Mesendoderm (in vitro differentiated cells): ENCODE measurements around the gene ATP8B4.

Source experiments
- DNase-seq: peaks from one replicate; pipeline ENCODE4 v3.0.0; 2013
- H2AK5ac ChIP-seq: 2 replicates; pipeline ENCODE4 v1.6.1; 2013; ENCODE audit warnings: low read length, inconsistent platforms
- H2BK120ac ChIP-seq: 2 replicates; pipeline ENCODE4 v1.6.1; 2013; ENCODE audit warnings: low read depth, mild to moderate bottlenecking, low read length, moderate library complexity, mixed read lengths
- H2BK15ac ChIP-seq: replicated peaks from 2 replicates; pipeline ENCODE4 v1.6.1; 2013; ENCODE audit warnings: low read depth, mild to moderate bottlenecking, moderate library complexity
- H2BK5ac ChIP-seq: 2 replicates; pipeline ENCODE4 v1.6.1; 2013; ENCODE audit warnings: low read length, inconsistent platforms
- H3K18ac ChIP-seq: 2 replicates; pipeline ENCODE4 v1.6.1; 2013; ENCODE audit warnings: mild to moderate bottlenecking, low read length, mixed read lengths
- H3K23ac ChIP-seq: one replicate; pipeline ENCODE4 v1.6.1; 2013; ENCODE audit warnings: low read length
- H3K27ac ChIP-seq: 2 replicates; pipeline ENCODE4 v1.5.1; 2013; ENCODE audit warnings: low read depth, mild to moderate bottlenecking, inconsistent platforms, low read length, moderate library complexity
- H3K27me3 ChIP-seq: 2 replicates; pipeline ENCODE4 v1.6.1; 2013; ENCODE audit warnings: low read length, control low read depth, mild to moderate bottlenecking, inconsistent platforms; ENCODE audit not compliant: insufficient read depth, poor library complexity
- H3K36me3 ChIP-seq: 2 replicates; pipeline ENCODE4 v1.6.1; 2013; ENCODE audit warnings: low read length, inconsistent platforms; ENCODE audit not compliant: control insufficient read depth, insufficient read depth
- H3K4ac ChIP-seq: one replicate; pipeline ENCODE4 v1.6.1; 2013; ENCODE audit warnings: low read depth, mild to moderate bottlenecking, low read length, moderate library complexity
- H3K4me1 ChIP-seq: 2 replicates; pipeline ENCODE4 v1.6.1; 2013; ENCODE audit warnings: low read depth, low read length, inconsistent platforms; ENCODE audit not compliant: control insufficient read depth
- H3K4me2 ChIP-seq: 2 replicates; pipeline ENCODE4 v1.6.1; 2013; ENCODE audit warnings: low read length
- H3K4me3 ChIP-seq: 2 replicates; pipeline ENCODE4 v1.5.1; 2013; ENCODE audit warnings: mild to moderate bottlenecking, low read length
- H3K56ac ChIP-seq: one replicate; pipeline ENCODE4 v1.6.1; 2013; ENCODE audit warnings: low read length
- H3K79me1 ChIP-seq: 2 replicates; pipeline ENCODE4 v1.6.1; 2013; ENCODE audit warnings: low read length, inconsistent platforms
- H3K79me2 ChIP-seq: 2 replicates; pipeline ENCODE4 v1.6.1; 2013; ENCODE audit warnings: mild to moderate bottlenecking, low read length; ENCODE audit not compliant: control insufficient read depth, insufficient read depth
- H3K9ac ChIP-seq: 2 replicates; pipeline ENCODE4 v1.6.1; 2013; ENCODE audit warnings: low read length, inconsistent platforms
- H4K5ac ChIP-seq: one replicate; pipeline ENCODE4 v1.6.1; 2013; ENCODE audit warnings: low read length
- H4K8ac ChIP-seq: one replicate; pipeline ENCODE4 v1.6.1; 2013; ENCODE audit warnings: low read depth, mild to moderate bottlenecking, control low read depth, low read length, moderate library complexity
- WGBS: extraction: QIAGEN DNeasy Blood & Tissue Kit; methylation state at CpG from one replicate; pipeline ENCODE4 v1.1.7; 2013; ENCODE audit warnings: low lambda C conversion rate, missing lambda C conversion rate; ENCODE audit not compliant: insufficient coverage; ENCODE audit errors: extremely low coverage; 5-methylcytosine and 5-hydroxymethylcytosine counted together

ATP8B4 gene

DNA sequence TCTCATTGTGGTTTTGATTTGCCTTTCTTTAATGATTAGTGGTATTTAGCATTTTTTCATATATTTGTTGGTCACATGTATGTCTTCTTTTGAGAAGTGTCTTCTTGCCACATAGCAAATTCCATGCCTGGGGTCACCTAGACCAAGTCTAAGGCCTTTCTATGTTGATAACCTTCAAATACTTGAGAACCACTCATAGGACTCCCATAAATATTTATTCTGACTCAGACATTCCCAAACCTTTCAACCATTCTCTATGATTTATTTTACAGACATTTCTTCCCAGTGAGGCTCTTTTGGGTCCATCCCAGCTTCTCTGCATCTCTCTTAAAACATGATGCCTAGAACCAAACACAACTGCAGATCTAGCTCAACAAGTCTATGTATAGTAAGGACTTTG, 69.2 kb downstream of the ATP8B4 start:
- Histone ChIP-seq H3K18ac (no peak overlapping the region), H2AK5ac (no peak overlapping the region), H3K36me3 (no peaks in the 10 kb centered on the region), H3K4ac (no peak overlapping the region), H3K9ac (no peak overlapping the region), H3K4me3 (no peak overlapping the region), H4K5ac (no peak overlapping the region), H3K27me3 (no peaks in the 10 kb centered on the region), H3K79me2 (no peaks in the 10 kb centered on the region), H3K4me1 (no peaks in the 10 kb centered on the region), H3K27ac (no peak overlapping the region), H2BK5ac (no peak overlapping the region), H4K8ac (no peak overlapping the region), H3K56ac (no peak overlapping the region), H3K4me2 (no peak overlapping the region), H3K79me1 (no peaks in the 10 kb centered on the region), H2BK120ac (no peak overlapping the region), H3K23ac (no peak overlapping the region), H2BK15ac (no peak overlapping the region)
- no peak for DNase-seq

DNA sequence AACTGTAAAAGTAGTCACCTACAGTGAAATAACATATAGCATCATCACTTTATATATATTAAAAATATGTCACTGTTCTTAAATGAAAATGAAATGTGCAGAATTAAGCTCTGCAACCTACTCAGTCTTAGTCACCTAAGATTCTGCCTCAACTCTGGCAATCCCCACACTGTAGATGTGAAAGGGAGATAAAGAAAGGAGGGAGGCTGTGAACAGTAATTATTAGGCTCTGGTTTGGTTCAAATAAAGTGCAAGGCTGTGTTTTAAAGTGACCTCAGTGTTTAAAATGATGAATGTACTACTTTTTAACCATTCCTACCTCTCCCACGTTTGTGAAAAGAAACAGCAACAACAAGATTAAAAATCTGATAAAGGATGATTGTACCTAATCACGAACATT, 72.2 kb downstream of the ATP8B4 start:
- no peak overlapping the region for H2AK5ac ChIP-seq

GRCh38 chr15:50046159-50046558, 72.9 kb downstream of the ATP8B4 start:
- H2BK5ac ChIP-seq = no peak overlapping the region
- no peak overlapping the region for H4K5ac ChIP-seq
- no peak overlapping the region for H3K27ac ChIP-seq
- H3K4me1 ChIP-seq = no peaks in the 10 kb centered on the region
- H2BK120ac ChIP-seq = no peak overlapping the region
- H4K8ac ChIP-seq = no peak overlapping the region
- H3K36me3 ChIP-seq = no peaks in the 10 kb centered on the region
- H2AK5ac ChIP-seq = no peak overlapping the region
- H3K9ac ChIP-seq = no peak overlapping the region
- no peak overlapping the region for H3K4me2 ChIP-seq
- H3K79me1 ChIP-seq = no peaks in the 10 kb centered on the region
- H3K4ac ChIP-seq = no peak overlapping the region
- no peak overlapping the region for H3K56ac ChIP-seq
- no CpG with 5 or more reads among the region's 1 CpG for WGBS
- H3K27me3 ChIP-seq = no peaks in the 10 kb centered on the region
- no peak overlapping the region for H3K23ac ChIP-seq
- DNase-seq = no peak
- no peak overlapping the region for H2BK15ac ChIP-seq
- H3K79me2 ChIP-seq = no peaks in the 10 kb centered on the region
- no peak overlapping the region for H3K18ac ChIP-seq
- H3K4me3 ChIP-seq = no peak overlapping the region

More for the DNA sequence above, 72.2 kb downstream of the ATP8B4 start:
- H2BK5ac ChIP-seq = no peak overlapping the region
- no peak overlapping the region for H4K8ac ChIP-seq
- H3K79me2 ChIP-seq = no peaks in the 10 kb centered on the region
- no peak overlapping the region for H3K9ac ChIP-seq
- no peaks in the 10 kb centered on the region for H3K27me3 ChIP-seq
- H3K4me2 ChIP-seq = no peak overlapping the region
- H2BK15ac ChIP-seq = no peak overlapping the region
- H3K4me1 ChIP-seq = no peaks in the 10 kb centered on the region
- H3K36me3 ChIP-seq = no peaks in the 10 kb centered on the region
- no peak for DNase-seq
- no peak overlapping the region for H3K4me3 ChIP-seq
- no peak overlapping the region for H3K27ac ChIP-seq
- no peak overlapping the region for H3K23ac ChIP-seq
- H3K56ac ChIP-seq = no peak overlapping the region
- no peak overlapping the region for H3K18ac ChIP-seq
- H2BK120ac ChIP-seq = no peak overlapping the region
- H3K79me1 ChIP-seq = no peaks in the 10 kb centered on the region
- no CpG with 5 or more reads among the region's 2 CpGs for WGBS
- H4K5ac ChIP-seq = no peak overlapping the region
- no peak overlapping the region for H3K4ac ChIP-seq

DNA sequence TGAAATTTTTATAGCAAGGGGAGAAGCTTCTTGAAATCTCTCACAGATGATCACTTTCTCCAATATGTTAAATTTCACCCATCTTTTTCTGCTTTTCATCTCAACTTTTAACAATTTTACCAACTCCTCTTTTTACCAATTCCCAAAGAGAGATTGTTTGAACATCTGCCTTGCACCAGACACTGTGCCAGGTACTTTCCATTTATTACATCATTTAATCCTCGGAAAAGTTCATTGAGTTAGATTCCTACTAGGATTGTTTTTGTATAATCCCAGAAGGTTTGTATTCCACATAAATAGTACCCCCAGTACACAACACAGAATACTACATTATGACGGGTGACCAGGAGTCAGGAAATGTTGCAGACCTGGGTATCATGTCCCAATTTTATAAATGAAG, 74.1 kb downstream of the ATP8B4 start:
- Histone ChIP-seq H3K4me3 (no peak overlapping the region), H3K9ac (no peak overlapping the region)
- WGBS = no CpG with 5 or more reads among the region's 2 CpGs

DNA sequence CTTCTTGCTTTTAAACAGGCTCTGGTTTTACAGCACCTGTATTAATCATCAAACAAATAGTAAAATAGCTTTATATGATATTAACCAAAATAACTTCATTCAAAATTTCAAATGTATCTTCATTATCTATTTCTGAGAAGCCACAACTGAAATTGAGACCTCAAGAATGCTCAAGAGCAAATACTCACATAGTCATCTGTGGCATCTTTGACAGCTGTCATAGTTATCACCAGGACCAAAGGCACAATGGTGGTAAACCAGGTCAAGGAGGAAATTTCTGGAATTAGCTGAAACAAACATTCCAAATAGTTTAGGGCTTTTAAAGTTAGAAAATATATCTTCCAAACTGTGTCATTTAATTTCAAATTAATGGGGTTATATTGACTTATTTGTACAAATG, 74.6 kb downstream of the ATP8B4 start:
- H3K4ac ChIP-seq = no peak overlapping the region
- no peak overlapping the region for H2BK120ac ChIP-seq
- no peak overlapping the region for H4K5ac ChIP-seq
- no peaks in the 10 kb centered on the region for H3K36me3 ChIP-seq
- H3K9ac ChIP-seq = no peak overlapping the region
- H4K8ac ChIP-seq = no peak overlapping the region
- no peak overlapping the region for H3K18ac ChIP-seq
- H2BK5ac ChIP-seq = no peak overlapping the region
- no peaks in the 10 kb centered on the region for H3K79me2 ChIP-seq
- no peak overlapping the region for H3K4me3 ChIP-seq
- no peak overlapping the region for H3K23ac ChIP-seq
- H3K79me1 ChIP-seq = no peaks in the 10 kb centered on the region
- no peak overlapping the region for H3K4me2 ChIP-seq
- no peak overlapping the region for H2AK5ac ChIP-seq
- no peak overlapping the region for H3K56ac ChIP-seq
- DNase-seq = no peak
- H3K27me3 ChIP-seq = no peaks in the 10 kb centered on the region
- no peak overlapping the region for H3K27ac ChIP-seq
- H3K4me1 ChIP-seq = no peaks in the 10 kb centered on the region
- no peak overlapping the region for H2BK15ac ChIP-seq

More for the DNA sequence above, 74.1 kb downstream of the ATP8B4 start:
- Histone ChIP-seq H3K4me2 (no peak overlapping the region), H3K23ac (no peak overlapping the region), H3K18ac (no peak overlapping the region), H3K4me1 (no peaks in the 10 kb centered on the region), H3K4ac (no peak overlapping the region), H4K8ac (no peak overlapping the region), H3K79me1 (no peaks in the 10 kb centered on the region), H3K56ac (no peak overlapping the region), H3K36me3 (no peaks in the 10 kb centered on the region), H2BK120ac (no peak overlapping the region), H2BK15ac (no peak overlapping the region), H3K27me3 (no peaks in the 10 kb centered on the region), H3K79me2 (no peaks in the 10 kb centered on the region), H2AK5ac (no peak overlapping the region), H2BK5ac (no peak overlapping the region), H3K27ac (no peak overlapping the region), H4K5ac (no peak overlapping the region)
- no peak for DNase-seq

DNA sequence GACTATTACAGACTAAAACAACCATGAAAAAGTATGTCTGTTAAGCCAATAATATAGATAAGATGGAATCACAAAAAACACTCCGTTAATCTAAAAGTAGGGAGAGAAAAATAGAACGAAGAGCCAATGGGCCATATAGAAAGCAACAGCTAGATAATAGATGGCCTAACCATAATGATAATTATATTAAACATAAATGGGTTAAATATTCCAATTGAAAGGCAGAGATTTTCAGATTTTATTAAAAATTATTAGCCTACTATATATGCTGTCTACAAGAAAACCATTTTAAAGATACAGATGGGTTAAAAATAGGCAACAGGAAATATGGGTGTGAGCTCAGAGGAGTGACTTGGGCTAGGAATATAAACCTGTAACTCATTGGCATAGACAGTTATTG, 76.3 kb downstream of the ATP8B4 start:
- Histone ChIP-seq H2BK5ac (no peak overlapping the region), H3K18ac (no peak overlapping the region), H3K4ac (no peak overlapping the region), H3K9ac (no peak overlapping the region), H3K4me3 (no peak overlapping the region), H2BK120ac (no peak overlapping the region), H3K23ac (no peak overlapping the region), H4K8ac (no peak overlapping the region), H3K4me2 (no peak overlapping the region), H3K79me2 (no peaks in the 10 kb centered on the region), H3K27me3 (no peaks in the 10 kb centered on the region), H3K4me1 (no peaks in the 10 kb centered on the region), H2BK15ac (no peak overlapping the region), H2AK5ac (no peak overlapping the region), H3K27ac (no peak overlapping the region), H3K56ac (no peak overlapping the region), H4K5ac (no peak overlapping the region), H3K36me3 (no peaks in the 10 kb centered on the region), H3K79me1 (no peaks in the 10 kb centered on the region)
- WGBS = no CpG with 5 or more reads among the region's 2 CpGs
- no peak for DNase-seq
